ENCODE results near the gene JAK1.
A peak's percentile ranks its signal among the peaks of the same experiment; 100 is the strongest.

Gene JAK1

DNA sequence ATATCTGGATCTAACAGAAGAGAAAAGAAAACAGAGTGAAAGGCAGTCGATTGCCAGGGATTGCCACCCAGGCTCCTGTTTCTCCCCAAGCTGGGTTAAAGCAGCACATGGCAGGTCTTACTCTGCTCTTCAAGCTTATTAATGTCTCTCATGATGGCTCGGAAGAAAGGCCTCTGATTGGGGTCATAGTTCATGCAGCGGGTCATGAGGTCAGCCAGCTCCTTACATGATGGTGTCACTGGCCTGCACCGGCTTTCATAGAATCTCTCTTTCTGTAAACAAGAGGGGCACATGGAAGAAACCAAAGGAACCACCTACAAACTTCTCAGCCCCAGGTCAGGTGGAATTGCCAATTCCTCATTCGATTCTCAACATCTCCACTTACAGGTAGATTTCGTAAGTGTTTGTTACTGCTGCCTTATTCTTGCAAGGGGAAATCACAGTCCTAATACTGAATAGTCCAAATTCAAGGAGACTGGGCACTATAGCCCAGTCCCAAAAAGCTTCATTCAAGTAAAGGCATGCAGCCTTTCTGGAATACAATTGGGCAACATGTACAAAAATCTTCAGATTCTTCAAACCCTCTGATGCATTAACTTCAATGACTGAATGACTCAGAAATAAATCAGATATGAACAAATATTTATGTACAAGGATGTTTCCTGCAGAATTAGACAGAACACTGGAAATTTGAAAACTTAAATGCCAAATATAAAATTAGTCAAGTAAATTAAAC is 124.9 kb downstream of the JAK1 start:
- no peak for DNase-seq (ENCODE audit: low read depth)
- H3K4me3 ChIP-seq (ENCODE audit: low read length) = no peak overlapping the region
- TF ChIP-seq, protein P1, sequence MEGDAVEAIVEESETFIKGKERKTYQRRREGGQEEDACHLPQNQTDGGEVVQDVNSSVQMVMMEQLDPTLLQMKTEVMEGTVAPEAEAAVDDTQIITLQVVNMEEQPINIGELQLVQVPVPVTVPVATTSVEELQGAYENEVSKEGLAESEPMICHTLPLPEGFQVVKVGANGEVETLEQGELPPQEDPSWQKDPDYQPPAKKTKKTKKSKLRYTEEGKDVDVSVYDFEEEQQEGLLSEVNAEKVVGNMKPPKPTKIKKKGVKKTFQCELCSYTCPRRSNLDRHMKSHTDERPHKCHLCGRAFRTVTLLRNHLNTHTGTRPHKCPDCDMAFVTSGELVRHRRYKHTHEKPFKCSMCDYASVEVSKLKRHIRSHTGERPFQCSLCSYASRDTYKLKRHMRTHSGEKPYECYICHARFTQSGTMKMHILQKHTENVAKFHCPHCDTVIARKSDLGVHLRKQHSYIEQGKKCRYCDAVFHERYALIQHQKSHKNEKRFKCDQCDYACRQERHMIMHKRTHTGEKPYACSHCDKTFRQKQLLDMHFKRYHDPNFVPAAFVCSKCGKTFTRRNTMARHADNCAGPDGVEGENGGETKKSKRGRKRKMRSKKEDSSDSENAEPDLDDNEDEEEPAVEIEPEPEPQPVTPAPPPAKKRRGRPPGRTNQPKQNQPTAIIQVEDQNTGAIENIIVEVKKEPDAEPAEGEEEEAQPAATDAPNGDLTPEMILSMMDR (conservative IDR thresholded peaks at IDR 0.05; ENCODE audit: low read depth, low read length) = no peak

DNA sequence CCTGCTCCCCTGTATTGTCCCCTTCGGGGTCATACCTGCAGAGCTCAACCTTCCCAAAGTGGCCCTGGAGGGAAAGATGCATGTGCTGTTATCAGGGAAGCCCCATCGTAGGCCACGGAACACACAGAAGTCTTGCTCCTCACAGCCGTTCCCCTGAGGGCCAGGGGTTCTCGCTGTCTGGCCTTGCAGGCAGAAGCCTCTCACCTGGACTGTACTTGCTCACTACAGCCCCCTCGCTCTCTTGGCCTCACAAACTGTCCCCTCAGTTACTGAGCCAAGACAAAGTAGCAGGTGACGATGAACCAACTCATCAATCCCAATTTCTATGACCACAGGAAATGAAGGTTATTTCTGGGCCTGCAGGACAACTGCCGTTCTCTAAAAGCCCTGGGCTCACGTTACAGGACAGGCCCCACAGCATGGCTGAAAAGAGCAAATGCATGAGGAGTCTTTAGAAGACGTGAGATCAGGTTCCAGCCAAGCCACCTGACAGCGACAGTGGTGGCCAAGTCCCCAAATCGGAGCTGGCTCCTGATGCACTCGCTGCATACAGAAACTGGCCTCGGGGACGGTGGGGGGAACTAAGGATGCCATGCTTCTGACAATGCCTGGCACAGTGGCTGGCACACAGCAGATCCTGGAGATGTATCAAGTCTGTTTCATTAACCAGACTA is 126.5 kb downstream of the JAK1 start:
- no peak overlapping the region for H3K4me3 ChIP-seq (ENCODE audit: low read length)
- no peak for DNase-seq (ENCODE audit: low read depth)
- TF ChIP-seq, protein P1 (conservative IDR thresholded peaks at IDR 0.05; ENCODE audit: low read depth, low read length) = no peak

DNA sequence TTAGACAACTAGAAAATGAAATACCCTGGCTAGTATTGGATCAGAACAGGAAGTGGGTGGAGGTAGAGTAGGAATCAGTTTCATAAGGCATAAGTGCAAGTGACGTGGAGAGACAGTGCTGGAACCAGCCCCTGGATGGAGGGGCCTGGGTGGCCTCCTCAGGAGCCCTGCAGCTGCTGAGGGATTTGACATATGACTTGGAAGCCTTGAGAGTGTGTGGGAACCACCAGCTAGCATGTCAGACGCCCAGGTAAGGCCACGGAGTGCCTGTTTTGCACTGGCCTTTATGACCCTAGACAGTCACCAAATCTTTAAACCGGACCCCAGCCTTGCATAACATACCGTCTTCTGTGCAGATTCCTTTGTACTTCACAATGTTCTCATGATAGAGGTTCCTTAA is 127.1 kb downstream of the JAK1 start:
- TF ChIP-seq, protein P1 (conservative IDR thresholded peaks at IDR 0.05; ENCODE audit: low read depth, low read length) = no peak
- DNase-seq (ENCODE audit: low read depth) = no peak
- no peak overlapping the region for H3K4me3 ChIP-seq (ENCODE audit: low read length)

DNA sequence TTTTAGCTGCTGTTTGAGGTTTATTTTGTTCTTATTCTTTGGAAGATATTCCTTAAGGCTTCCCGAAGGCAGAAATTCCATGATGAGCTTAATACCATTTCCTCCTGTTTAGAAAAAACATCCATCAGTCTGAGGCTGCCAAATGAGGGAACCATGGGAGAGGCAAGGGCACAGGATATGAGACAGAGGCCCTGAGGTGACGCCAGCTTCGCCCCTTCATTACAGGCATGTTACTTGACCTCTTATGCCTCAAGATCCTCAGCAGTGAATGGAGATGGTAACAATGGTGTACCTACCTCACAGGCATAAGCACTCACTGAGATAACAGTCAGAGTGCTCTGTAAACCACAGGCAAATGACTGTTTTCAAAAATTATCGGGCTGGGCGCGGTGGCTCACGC is 127.9 kb downstream of the JAK1 start:
- H3K4me3 ChIP-seq (ENCODE audit: low read length) = no peak overlapping the region
- DNase-seq (ENCODE audit: low read depth) = no peak
- TF ChIP-seq, protein P1 (conservative IDR thresholded peaks at IDR 0.05; ENCODE audit: low read depth, low read length) = no peak

DNA sequence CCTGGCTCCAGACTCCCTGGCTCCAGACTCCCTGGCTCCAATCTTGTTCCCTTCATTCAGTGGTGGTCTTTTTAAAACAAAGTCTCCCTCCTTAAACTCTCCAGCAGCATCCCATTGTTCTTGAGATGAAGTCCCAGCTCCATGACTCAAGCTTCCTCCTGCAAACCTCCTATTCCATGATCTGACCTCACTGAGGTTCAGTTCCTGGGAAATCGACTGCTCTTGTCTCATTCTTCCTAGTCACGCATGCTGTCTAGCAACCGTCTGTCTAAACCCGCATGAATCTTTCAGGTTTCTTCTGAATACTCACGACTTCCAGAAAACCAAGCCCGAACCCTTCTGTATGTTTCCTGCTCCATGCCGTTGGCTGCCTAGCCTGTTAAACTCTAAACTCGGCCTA is 129.5 kb downstream of the JAK1 start:
- TF ChIP-seq, protein P1 (conservative IDR thresholded peaks at IDR 0.05; ENCODE audit: low read depth, low read length) = no peak
- no peak for DNase-seq (ENCODE audit: low read depth)
- no peak overlapping the region for H3K4me3 ChIP-seq (ENCODE audit: low read length)

DNA sequence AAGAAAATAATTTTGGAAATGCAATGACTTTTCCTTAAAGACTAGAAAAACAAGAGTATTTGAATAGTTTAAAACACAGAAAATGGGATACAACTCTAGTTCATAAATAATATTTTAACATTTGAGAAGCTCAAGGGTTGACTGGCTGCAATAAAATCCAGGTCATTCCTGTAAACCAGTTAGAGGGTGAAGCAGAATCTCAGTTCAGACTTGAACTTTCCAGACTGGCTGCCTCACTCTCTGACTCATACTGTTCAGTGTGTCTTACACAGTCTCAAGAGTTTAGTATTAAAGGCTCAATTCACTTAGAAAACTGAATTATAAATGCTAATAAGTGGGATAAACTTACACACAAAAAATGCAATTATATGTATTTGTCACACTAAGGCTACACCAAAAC is 131.6 kb downstream of the JAK1 start:
- TF ChIP-seq, protein P1 (conservative IDR thresholded peaks at IDR 0.05; ENCODE audit: low read depth, low read length) = no peak
- peak; percentile 37 for DNase-seq (ENCODE audit: low read depth)
- no peak overlapping the region for H3K4me3 ChIP-seq (ENCODE audit: low read length)

All from retinal pigment epithelial cell (primary cell).